GM12875 (cell line): Measurements from ENCODE around the gene MKLN1.

ENCODE experiments used
- H3K4me3 ChIP-seq: one replicate; pipeline ENCODE4 v1.5.1; 2011; ENCODE audit warnings: low read depth, low read length, control low read depth
- TF ChIP-seq, protein P1 (sequence below): IDR thresholded peaks from 2 replicates; pipeline ENCODE4 v1.5.1; 2011; ENCODE audit warnings: low read depth, mild to moderate bottlenecking, control low read depth, inconsistent platforms, low read length, moderate library complexity, borderline replicate concordance; ENCODE audit not compliant: insufficient read depth

Gene MKLN1

DNA sequence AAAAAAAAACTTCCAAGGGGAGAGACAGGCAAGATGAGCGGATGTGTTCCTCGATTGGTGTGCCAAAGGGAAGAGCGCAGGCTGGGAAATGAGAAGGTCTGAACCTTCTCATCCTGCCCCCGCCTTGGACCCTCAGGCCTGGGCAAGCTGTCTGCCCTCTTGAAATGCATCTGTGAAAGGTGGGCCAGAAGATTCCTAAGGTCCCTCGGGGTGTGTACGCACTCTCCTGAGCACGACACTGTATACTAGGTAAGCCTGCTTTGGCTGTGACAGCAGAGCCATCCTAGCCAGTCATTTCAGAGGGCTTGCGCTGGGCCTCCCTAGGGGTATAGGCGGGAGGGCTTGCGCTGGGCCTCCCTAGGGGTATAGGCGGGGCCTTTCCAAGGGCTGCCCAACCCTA is 201.9 kb downstream of the MKLN1 start:
- no peak overlapping the region for H3K4me3 ChIP-seq
- TF ChIP-seq, protein P1, sequence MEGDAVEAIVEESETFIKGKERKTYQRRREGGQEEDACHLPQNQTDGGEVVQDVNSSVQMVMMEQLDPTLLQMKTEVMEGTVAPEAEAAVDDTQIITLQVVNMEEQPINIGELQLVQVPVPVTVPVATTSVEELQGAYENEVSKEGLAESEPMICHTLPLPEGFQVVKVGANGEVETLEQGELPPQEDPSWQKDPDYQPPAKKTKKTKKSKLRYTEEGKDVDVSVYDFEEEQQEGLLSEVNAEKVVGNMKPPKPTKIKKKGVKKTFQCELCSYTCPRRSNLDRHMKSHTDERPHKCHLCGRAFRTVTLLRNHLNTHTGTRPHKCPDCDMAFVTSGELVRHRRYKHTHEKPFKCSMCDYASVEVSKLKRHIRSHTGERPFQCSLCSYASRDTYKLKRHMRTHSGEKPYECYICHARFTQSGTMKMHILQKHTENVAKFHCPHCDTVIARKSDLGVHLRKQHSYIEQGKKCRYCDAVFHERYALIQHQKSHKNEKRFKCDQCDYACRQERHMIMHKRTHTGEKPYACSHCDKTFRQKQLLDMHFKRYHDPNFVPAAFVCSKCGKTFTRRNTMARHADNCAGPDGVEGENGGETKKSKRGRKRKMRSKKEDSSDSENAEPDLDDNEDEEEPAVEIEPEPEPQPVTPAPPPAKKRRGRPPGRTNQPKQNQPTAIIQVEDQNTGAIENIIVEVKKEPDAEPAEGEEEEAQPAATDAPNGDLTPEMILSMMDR = no peak

DNA sequence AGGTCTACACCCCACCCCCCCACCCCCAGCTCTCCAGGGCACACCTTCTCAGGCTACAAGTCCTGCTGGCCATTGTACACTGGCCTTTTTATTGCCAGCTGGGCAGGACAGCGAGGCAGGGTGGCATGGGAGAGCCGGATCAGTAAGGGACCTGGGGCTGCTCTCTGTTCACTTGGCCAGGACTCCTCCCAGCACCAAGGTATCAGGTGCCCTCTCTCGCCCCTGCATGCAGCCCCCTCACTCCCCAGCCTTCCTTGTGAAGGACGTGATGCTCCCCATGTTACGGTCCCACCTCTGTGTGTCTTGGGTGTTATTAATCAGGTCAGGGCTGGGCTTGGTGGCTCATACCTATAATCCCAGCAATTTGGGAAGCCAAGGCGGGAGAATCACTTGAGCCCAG is 202.5 kb downstream of the MKLN1 start:
- TF ChIP-seq, protein P1 = no peak
- H3K4me3 ChIP-seq = no peak overlapping the region

- H3K4me3 ChIP-seq = no peak overlapping the region
- TF ChIP-seq, protein P1 = no peak
Measured at GRCh38 chr7:131532570-131533091, 205.0 kb downstream of the MKLN1 start.

DNA sequence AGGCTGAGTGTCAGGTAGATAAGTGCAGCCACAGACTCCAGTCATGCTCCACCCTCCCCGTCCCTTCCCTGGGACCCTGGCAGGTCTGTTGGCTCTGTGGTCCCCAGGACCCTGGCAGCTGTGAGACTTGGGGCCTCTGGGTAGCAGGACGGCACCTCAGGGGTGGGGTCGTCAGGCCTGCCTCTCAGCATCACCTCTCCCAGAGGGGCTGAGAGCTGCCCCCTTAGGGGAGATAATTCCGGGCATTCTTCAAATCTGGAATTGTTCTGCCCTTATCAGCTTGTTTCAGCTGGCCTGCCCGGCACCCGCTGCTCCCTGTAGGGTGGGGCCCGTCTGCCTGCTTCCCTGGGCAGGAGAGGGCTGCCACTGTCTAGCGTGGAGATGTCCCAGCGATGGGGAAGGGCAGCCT is 205.5 kb downstream of the MKLN1 start:
- TF ChIP-seq, protein P1 = no peak
- H3K4me3 ChIP-seq = no peak overlapping the region

DNA sequence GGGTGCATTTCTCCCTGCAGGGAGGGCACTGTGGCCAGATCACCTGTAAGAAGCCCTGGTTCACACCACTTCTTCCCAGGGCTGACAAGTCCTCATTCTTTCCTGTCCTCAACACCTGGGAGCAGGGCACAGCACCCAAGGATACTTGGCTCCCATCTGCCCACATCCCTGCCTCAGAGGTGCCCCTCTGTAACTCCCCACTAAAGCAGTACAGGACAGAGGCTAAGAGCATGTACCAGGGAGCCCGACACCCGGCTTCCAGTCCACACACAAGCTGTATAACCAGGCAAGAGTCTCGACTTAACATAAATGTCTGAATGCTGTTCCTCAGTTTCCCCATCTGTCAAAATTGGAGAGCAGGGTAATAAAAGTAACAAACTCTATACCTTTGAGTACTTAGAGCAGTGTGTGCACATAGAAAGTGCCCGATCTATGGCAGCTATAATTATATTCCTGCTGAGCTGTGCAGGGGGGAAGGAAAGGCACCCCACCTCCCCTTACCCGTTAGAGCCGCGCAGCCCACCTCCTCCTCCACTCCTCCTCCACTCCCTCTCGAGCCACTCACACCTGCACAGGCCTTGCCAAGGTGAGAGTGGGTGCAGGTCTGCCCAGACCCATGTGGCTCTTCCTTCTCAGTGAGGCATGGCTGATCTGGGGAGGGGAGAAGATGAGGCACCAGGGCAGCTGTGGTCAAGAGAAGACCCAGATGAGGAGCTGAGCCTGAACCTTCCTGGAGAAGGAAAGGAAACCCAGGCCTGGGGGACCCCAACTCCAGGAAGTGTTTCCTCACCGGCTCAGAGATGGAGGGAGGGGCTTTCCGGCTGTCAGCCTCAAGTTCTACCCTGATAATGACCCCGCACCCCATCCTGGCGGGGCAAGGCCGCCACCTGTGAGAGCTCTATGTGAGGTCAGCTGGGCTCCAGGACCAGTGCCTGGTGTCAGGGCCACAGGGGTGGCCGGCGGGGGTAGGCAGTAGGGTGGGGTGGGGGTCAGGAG is 206.2 kb downstream of the MKLN1 start:
- TF ChIP-seq, protein P1 = no peak
- no peak overlapping the region for H3K4me3 ChIP-seq

DNA sequence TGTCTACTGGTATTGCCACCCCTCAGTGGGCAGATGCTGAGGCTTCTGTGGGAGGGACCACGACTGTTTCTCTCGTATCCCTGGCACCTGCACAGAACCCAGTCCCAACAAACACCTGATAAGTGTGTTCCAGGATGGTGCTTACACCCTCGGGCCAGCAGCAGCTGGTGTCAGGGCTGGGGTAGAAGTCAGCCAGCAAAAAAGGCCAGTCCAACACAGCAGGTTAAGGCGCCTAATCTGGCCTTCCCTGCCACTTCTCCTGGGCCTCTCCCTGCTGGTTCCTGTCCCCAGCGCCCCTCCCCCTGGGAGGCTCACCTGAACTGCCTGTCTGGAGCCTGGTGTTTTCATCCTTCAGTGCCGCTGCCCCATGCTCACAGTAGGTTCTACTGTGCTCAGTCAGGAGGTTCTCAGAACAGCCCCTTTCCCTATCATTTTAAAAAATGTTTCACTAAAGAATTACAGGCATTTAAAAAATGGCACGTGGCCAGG is 208.7 kb downstream of the MKLN1 start:
- TF ChIP-seq, protein P1 = no peak
- no peak overlapping the region for H3K4me3 ChIP-seq

GRCh38 chr7:131537571-131537978 is 209.9 kb downstream of the MKLN1 start:
- H3K4me3 ChIP-seq = no peak overlapping the region
- TF ChIP-seq, protein P1 = no peak
